K562 (cell line): ENCODE data around the gene INHBE. TPM values are rescaled to one million over a fixed set of nuclear protein-coding genes. Genes with fewer than 3 reads are reported as not detected.

Experiments
- ATF1 ChIP-seq, 2 experiments: fragments of 450-650 bp in 1 of 2; IDR thresholded peaks; 2 replicates each; pipeline ENCODE4 v1.6.1; 2016; ENCODE audit warnings: missing compliant biosample characterization in 1 of 2, missing genetic modification characterization in 1 of 2
- BRD9 ChIP-seq: fragments of 450-650 bp; IDR thresholded peaks from 2 replicates; pipeline ENCODE4 v1.6.1; 2018; ENCODE audit warnings: low read depth; ENCODE audit not compliant: partially characterized antibody
- CAMTA2 ChIP-seq: fragments of 250-450 bp; sonication (Bioruptor Pico); conservative IDR thresholded peaks from 2 replicates; pipeline ENCODE4 v1.5.1; 2022
- CBX3 ChIP-seq, 2 experiments: IDR thresholded peaks; 1 replicate in 1 of 2; 2 replicates in 1 of 2; pipeline ENCODE4 v1.6.1; 2012; ENCODE audit warnings: inconsistent platforms in 2 of 2, low read length in 2 of 2, borderline replicate concordance in 1 of 2, control low read depth in 1 of 2
- FOXM1 ChIP-seq, 2 experiments: fragments of 450-650 bp in 1 of 2; sonication (generic) in 1 of 2; formaldehyde crosslinking in 1 of 2; IDR thresholded peaks; 2 replicates each; pipeline versions ENCODE4 v1.6.1 to v1.9.0; 2017 to 2022; ENCODE audit warnings: low read depth in 2 of 2, mild to moderate bottlenecking in 2 of 2, missing genetic modification reagents in 1 of 2, moderate library complexity in 1 of 2
- HMG20B ChIP-seq: fragments of 250-450 bp; sonication (Bioruptor Pico); IDR thresholded peaks from 2 replicates; pipeline ENCODE4 v1.5.0; 2021; ENCODE audit warnings: mild to moderate bottlenecking
- L3MBTL2 ChIP-seq: fragments of 450-650 bp; IDR thresholded peaks from 2 replicates; pipeline ENCODE4 v1.6.1; 2016; ENCODE audit warnings: mild to moderate bottlenecking, moderate library complexity
- LEF1 ChIP-seq: fragments of 450-650 bp; IDR thresholded peaks from 2 replicates; pipeline ENCODE4 v1.6.1; 2016; ENCODE audit warnings: mild to moderate bottlenecking
- MLLT1 ChIP-seq, 2 experiments: fragments of 450-650 bp; IDR thresholded peaks; 2 replicates each; pipeline ENCODE4 v1.6.1; 2016
- MYNN ChIP-seq, 2 experiments: sonication (generic); formaldehyde crosslinking in 1 of 2; IDR thresholded peaks; 2 replicates each; pipeline versions ENCODE4 v1.5.0 to v1.6.1; 2016 to 2020; ENCODE audit warnings: antibody characterized with exemption in 1 of 2, missing genetic modification reagents in 1 of 2
- NFXL1 ChIP-seq: fragments of 450-650 bp; formaldehyde crosslinking; IDR thresholded peaks from 2 replicates; pipeline ENCODE4 v1.4.0; 2021; ENCODE audit warnings: mild to moderate bottlenecking
- PHF8 ChIP-seq: fragments of 200-600 bp; sonication (generic); IDR thresholded peaks from 2 replicates; pipeline ENCODE4 v1.6.1; 2012; ENCODE audit warnings: mixed run types, mild to moderate bottlenecking, inconsistent platforms, low read length, moderate library complexity, borderline replicate concordance
- SMARCA4 ChIP-seq: fragments of 450-650 bp; IDR thresholded peaks from 2 replicates; pipeline ENCODE4 v1.6.1; 2016
- SOX6 ChIP-seq: fragments of 450-650 bp; IDR thresholded peaks from 2 replicates; pipeline ENCODE4 v1.6.1; 2014; ENCODE audit warnings: mild to moderate bottlenecking
- SREBF1 ChIP-seq: fragments of 150-350 bp; IDR thresholded peaks from 2 replicates; pipeline ENCODE4 v1.6.1; 2014; ENCODE audit warnings: antibody characterized with exemption, low read depth, low read length, borderline replicate concordance
- TAF7 ChIP-seq: fragments of 450-650 bp; IDR thresholded peaks from 2 replicates; pipeline ENCODE4 v1.6.1; 2016; ENCODE audit warnings: missing genetic modification characterization, missing compliant biosample characterization
- ZFX ChIP-seq: sonication (generic); formaldehyde crosslinking; IDR thresholded peaks from 2 replicates; pipeline ENCODE4 v1.8.0; 2022; ENCODE audit warnings: mild to moderate bottlenecking, missing genetic modification reagents, moderate library complexity
- ZNF318 ChIP-seq, 2 experiments: fragments of 450-650 bp; IDR thresholded peaks; 2 replicates each; pipeline ENCODE4 v1.6.1; 2016; ENCODE audit warnings: mild to moderate bottlenecking in 2 of 2, borderline replicate concordance in 1 of 2, low read depth in 1 of 2, moderate library complexity in 1 of 2
- polyA plus RNA-seq, 8 experiments: library from polyadenylated mRNA; depleted of rRNA in 4 of 8; stranded (reverse) in 5 of 8; unstranded in 3 of 8; fragments of >200 nt; fragmentation: Nextera tagmentation in 2 of 8; fragmentation: Illumina TruSeq in 1 of 8; extraction: Ambion mirVana in 2 of 8; extraction: Trizol in 1 of 8; gene quantifications; 2 replicates each; pipeline versions ENCODE4 v1.2.1 to v1.2.3, GENCODE V29; 2011 to 2014; ENCODE audit warnings: inconsistent platforms in 1 of 8, missing spikeins in 1 of 8
- total RNA-seq, 7 experiments: library from RNA; depleted of rRNA in 6 of 7; stranded (reverse); fragments of >200 nt in 6 of 7; fragmentation: Illumina TruSeq in 2 of 7; extraction: Trizol in 2 of 7; gene quantifications; 2 replicates each; pipeline versions ENCODE4 v1.2.1 to v1.2.3, GENCODE V29; 2011 to 2021; ENCODE audit warnings: low replicate concordance in 1 of 7

INHBE gene
- total and polyA plus RNA-seq, 9 of the 15 experiments (the other 6 are each of a cell fraction or from before 2014, with no cell fraction given), result 0.94 to 9.9 (median 7.3) TPM

GRCh38 chr12:57462251-57462911 lies 7.3 kb downstream of the INHBE start (continued):
- TF ChIP-seq MLLT1 (IDR thresholded peaks at IDR 0.05) (peak in 1 of 2 experiments; percentile 21; a peak in 1 of 4 replicates), SMARCA4 (0 out of 2 replicates have a peak, but pooled peaks have one; percentile 55), SREBF1 (peak; percentile 60; the same call in 1 of the 2 replicates), BRD9 (peak; percentile 79), PHF8 (peak; percentile 21; the same call in 1 of the 2 replicates), CAMTA2 (CRISPR knock-in tag) (no peak), L3MBTL2 (peak; percentile 76), TAF7 (tag) (no peak), ZFX (CRISPR knock-in tag) (no peak), CBX3 (IDR thresholded peaks at IDR 0.05; ENCODE audit: borderline replicate concordance in 1 of 2, low read length in 2 of 2) (peak in 1 of 2 experiments; percentile 81; a peak in 2 of 3 replicates), HMG20B (no peak), NFXL1 (CRISPR knock-in tag) (no peak), LEF1 (peak; percentile 59), ZNF318 (IDR thresholded peaks at IDR 0.05; ENCODE audit: borderline replicate concordance in 1 of 2, low read depth in 1 of 2) (0 out of 4 replicates have a peak, but pooled peaks of 1 of the 2 experiments have one; percentile 17), SOX6 (peak; percentile 77), FOXM1 (IDR thresholded peaks at IDR 0.05; ENCODE audit: low read depth) (peak; percentile 78), FOXM1 (CRISPR knock-in tag; IDR thresholded peaks at IDR 0.05; ENCODE audit: low read depth) (0 out of 2 replicates have a peak, but pooled peaks have one; percentile 29), MYNN (IDR thresholded peaks at IDR 0.05) (0 out of 2 replicates have a peak, but pooled peaks have one; percentile 46), MYNN (CRISPR knock-in tag; IDR thresholded peaks at IDR 0.05) (no peak), ATF1 (CRISPR knock-in tag; IDR thresholded peaks at IDR 0.05) (no peak), ATF1 (tag; IDR thresholded peaks at IDR 0.05) (peak; percentile 71)
